ENCODE results near the gene RUFY1. TPM values are rescaled to one million over a fixed set of nuclear protein-coding genes. Genes with fewer than 3 reads are reported as not detected.
"Not testable (repeated sequence)": the region's sequence is repeated elsewhere in the genome, so short reads cannot be mapped to it uniquely, and the experiment has no call there.

Gene RUFY1
- total RNA-seq, 1 experiment from 2014 or later, result 45.7 TPM

- Histone ChIP-seq H2AFZ (ENCODE audit: low read length) (no peak overlapping the region), H3K27ac (ENCODE audit: insufficient read length, low read depth, low read length) (peak overlapping the region; percentile 27), H4K91ac (ENCODE audit: insufficient read length, low read depth, low read length) (no peak overlapping the region), H3K79me1 (ENCODE audit: insufficient read depth, low read depth, low read length, poor library complexity, severe bottlenecking) (no peaks in the 10 kb centered on the region), H3K9me3 (ENCODE audit: control insufficient read depth, low read depth, low read length) (no peaks in the 10 kb centered on the region), H2BK120ac (ENCODE audit: low read depth, low read length, poor library complexity, severe bottlenecking) (no peak overlapping the region), H2BK15ac (ENCODE audit: low read depth, low read length) (no peak overlapping the region), H4K20me1 (ENCODE audit: control insufficient read depth, insufficient read depth, insufficient read length) (no peaks in the 10 kb centered on the region), H3K18ac (ENCODE audit: insufficient read length, low read depth, low read length) (peak overlapping the region; percentile 95), H4K5ac (ENCODE audit: insufficient read length, low read depth, low read length) (peak overlapping the region; percentile 41), H3K79me2 (ENCODE audit: insufficient read depth, low read length) (peaks cover 26% of the 10 kb centered on the region), H3K9ac (ENCODE audit: extremely low read depth, insufficient read length, low read length) (peak overlapping the region; percentile 85), H3K23ac (ENCODE audit: insufficient read length, low read depth, low read length) (no peak overlapping the region), H3K4me2 (ENCODE audit: insufficient read depth, insufficient read length, low read length) (peak overlapping the region; percentile 91), H3K27me3 (ENCODE audit: insufficient read depth, low read length) (no peaks in the 10 kb centered on the region), H3K56ac (ENCODE audit: insufficient read length, low read depth, low read length) (no peak overlapping the region), H3K4ac (ENCODE audit: low read depth, low read length) (no peak overlapping the region), H3K4me1 (ENCODE audit: insufficient read depth, low read length) (peaks cover 7% of the 10 kb centered on the region), H3K14ac (ENCODE audit: insufficient read depth, low read length) (peak overlapping the region; percentile 97; the same call in 1 of the 2 replicates), H2BK20ac (ENCODE audit: low read depth, low read length, poor library complexity, severe bottlenecking) (no peak overlapping the region), H2BK5ac (ENCODE audit: insufficient read length, low read length) (no peak overlapping the region), H4K8ac (replicated peaks; ENCODE audit: insufficient read length, low read depth, low read length) (no peak overlapping the region), H3K23me2 (ENCODE audit: insufficient read length, low read depth, low read length, poor library complexity, severe bottlenecking) (peaks cover 9% of the 10 kb centered on the region), H2AK5ac (ENCODE audit: insufficient read length, low read length) (no peak overlapping the region), H2BK12ac (ENCODE audit: insufficient read length, low read depth, low read length) (no peak overlapping the region), H3T11ph (ENCODE audit: low read length) (no peak overlapping the region)
- Mint-ChIP-seq H3K4me3 (peak overlapping the region; percentile 93 to 98), H3K36me3 (ENCODE audit: insufficient read depth in 1 of 3, low read depth in 3 of 3) (peaks cover 35 to 41% (median 40%) of the 10 kb centered on the region in 3 experiments), H3K27ac (peak overlapping the region in 2 of 3 experiments; percentile 93 to 100; a peak in 4 of 7 replicates), H3K4me1 (peaks cover 29 to 34% of the 10 kb centered on the region in 2 experiments), H3K27me3 (ENCODE audit: low read depth) (peaks cover 3% of the 10 kb centered on the region; the same call in 1 of the 2 replicates), H3K9me3 (peaks cover 2 to 3% of the 10 kb centered on the region in 2 experiments; a peak in 3 of 5 replicates)
- DNase-seq, result peak; percentile 39
- TF ChIP-seq CTCF (conservative IDR thresholded peaks at IDR 0.05), result no peak
- no CpG with 5 or more reads among the region's 9 CpGs for WGBS (ENCODE audit: extremely low coverage, insufficient read length, low lambda C conversion rate)
These were observed 74.5 kb downstream of the RUFY1 start for GRCh38 chr5:179624841-179625271.

GRCh38 chr5:179633501-179634369, 83.4 kb downstream of the RUFY1 start:
- H3T11ph ChIP-seq (ENCODE audit: low read length); H3K4me1 Mint-ChIP-seq; H3K23me2 ChIP-seq (ENCODE audit: insufficient read length, low read depth, low read length, poor library complexity, severe bottlenecking); H3K4me1 ChIP-seq (ENCODE audit: insufficient read depth, low read length); H3K9me3 Mint-ChIP-seq; H2BK15ac ChIP-seq (ENCODE audit: low read depth, low read length); H2AK5ac ChIP-seq (ENCODE audit: insufficient read length, low read length); H3K56ac ChIP-seq (ENCODE audit: insufficient read length, low read depth, low read length); H3K4ac ChIP-seq (ENCODE audit: low read depth, low read length); H3K23ac ChIP-seq (ENCODE audit: insufficient read length, low read depth, low read length); H3K79me1 ChIP-seq (ENCODE audit: insufficient read depth, low read depth, low read length, poor library complexity, severe bottlenecking); H3K9ac ChIP-seq (ENCODE audit: extremely low read depth, insufficient read length, low read length); H3K27me3 ChIP-seq (ENCODE audit: insufficient read depth, low read length); H2BK120ac ChIP-seq (ENCODE audit: low read depth, low read length, poor library complexity, severe bottlenecking); H4K8ac ChIP-seq (replicated peaks; ENCODE audit: insufficient read length, low read depth, low read length); H3K27ac Mint-ChIP-seq; H4K20me1 ChIP-seq (ENCODE audit: control insufficient read depth, insufficient read depth, insufficient read length); H3K18ac ChIP-seq (ENCODE audit: insufficient read length, low read depth, low read length); DNase-seq; H3K27ac ChIP-seq (ENCODE audit: insufficient read length, low read depth, low read length); H3K4me2 ChIP-seq (ENCODE audit: insufficient read depth, insufficient read length, low read length); H2AFZ ChIP-seq (ENCODE audit: low read length); H2BK12ac ChIP-seq (ENCODE audit: insufficient read length, low read depth, low read length); H3K27me3 Mint-ChIP-seq (ENCODE audit: low read depth); H3K9me3 ChIP-seq (ENCODE audit: control insufficient read depth, low read depth, low read length); H2BK20ac ChIP-seq (ENCODE audit: low read depth, low read length, poor library complexity, severe bottlenecking); H4K5ac ChIP-seq (ENCODE audit: insufficient read length, low read depth, low read length); H3K14ac ChIP-seq (ENCODE audit: insufficient read depth, low read length); H2BK5ac ChIP-seq (ENCODE audit: insufficient read length, low read length); H3K79me2 ChIP-seq (ENCODE audit: insufficient read depth, low read length); H4K91ac ChIP-seq (ENCODE audit: insufficient read length, low read depth, low read length): not testable (repeated sequence)
- H3K4me3 Mint-ChIP-seq, result peak overlapping the region; percentile 53 to 66; a peak in 4 of 5 replicates
- peaks cover 8 to 13% (median 8%) of the 10 kb centered on the region in 3 experiments; a peak in 6 of 7 replicates for H3K36me3 Mint-ChIP-seq (ENCODE audit: insufficient read depth in 1 of 3, low read depth in 3 of 3)
- WGBS (ENCODE audit: extremely low coverage, insufficient read length, low lambda C conversion rate), result no CpG with 5 or more reads among the region's 38 CpGs

All from H9 (cell line).